Psoas muscle (tissue), 8 donors: Measurements from ENCODE around the gene BICC1. TPM values are rescaled to one million over a fixed set of nuclear protein-coding genes. Genes with fewer than 3 reads are reported as not detected.
A peak's percentile ranks its signal among the peaks of the same experiment; 100 is the strongest.

ENCODE experiments used
- ATAC-seq, 4 donors: fragments of 200-7000 bp; cut with Tn5 transposase; one replicate each; pipeline ENCODE4 v1.9.1; 2020; ENCODE audit warnings: moderate library complexity in 3 of 4, mild to moderate bottlenecking in 2 of 4
- DNase-seq, 2 donors: peaks; one replicate each; pipeline ENCODE4 v3.0.0-alpha.2; 2020
- H3K27ac ChIP-seq: fragments of 200-600 bp; one replicate; pipeline ENCODE4 v1.8.0; 2022
- H3K27me3 ChIP-seq, 3 donors: fragments of 200-600 bp in 1 of 3; one replicate each; pipeline versions ENCODE4 v1.6.1 to v1.8.0; 2013 to 2022; ENCODE audit warnings: low read length in 2 of 3, mild to moderate bottlenecking in 2 of 3, moderate library complexity in 1 of 3; ENCODE audit not compliant: insufficient read depth in 3 of 3
- H3K36me3 ChIP-seq, 2 donors: fragments of 200-600 bp in 1 of 2; one replicate each; pipeline versions ENCODE4 v1.6.1 to v1.8.0; 2013 to 2022; ENCODE audit warnings: low read depth in 1 of 2, mild to moderate bottlenecking in 1 of 2, moderate library complexity in 1 of 2; ENCODE audit not compliant: insufficient read depth in 1 of 2
- H3K4me1 ChIP-seq: fragments of 200-600 bp; one replicate; pipeline ENCODE4 v1.8.0; 2022
- H3K4me3 ChIP-seq: fragments of 200-600 bp; one replicate; pipeline ENCODE4 v1.8.0; 2022; ENCODE audit warnings: mild to moderate bottlenecking
- H3K9me3 ChIP-seq: fragments of 200-600 bp; one replicate; pipeline ENCODE4 v1.8.0; 2022
- WGBS, 3 donors: extraction: QIAGEN DNeasy Blood & Tissue Kit; methylation state at CpG; one replicate each; pipeline versions ENCODE4 v1.1.6 to v1.1.7; 2013; 5-methylcytosine and 5-hydroxymethylcytosine counted together
- intact Hi-C, 2 donors: fragments of 100-400 bp; cut with DNase I; formaldehyde crosslinking; loops; one replicate each; pipeline versions ENCODE4 v1.11.0 to v1.14.2; 2022
- polyA plus RNA-seq, 3 donors: library from polyadenylated mRNA; stranded (reverse); fragments of 200-250 nt; gene quantifications; one replicate each; pipeline ENCODE4 v1.2.3, GENCODE V29; 2013
- total RNA-seq, 4 donors: library from RNA; stranded (reverse); fragmentation: NEBNext Ultra II Directional in 2 of 4; extraction: Animal tissue kit (Norgen Biotek cat#: 25700) in 2 of 4; gene quantifications; one replicate each; pipeline versions ENCODE4 v1.2.1 to v1.2.4, GENCODE V29; 2021 to 2023
- TF ChIP-seq, protein P1 (sequence below): fragments of 200-600 bp; IDR thresholded peaks from one replicate; pipeline ENCODE4 v1.8.0; 2022; ENCODE audit warnings: antibody characterized with exemption
- donor health status: healthy with polysubstance abuse.
- donor health status: DM: no; HTN: no; CAD: no; lungs with moderate emphysema.
- donor health status: Bipolar disorder and iron deficiency.
- donor health status: healthy.
- donor health status: DM: yes; HTN: yes; CAD: no.
- donor health status: DM: no; HTN: no; CAD: no.
- donor health status: DM: no; HTN: no; CAD: no.
- donor health status: DM: yes; HTN: yes; CAD: no.

BICC1 gene
- total and polyA plus RNA-seq, 7 donors: 4.7 to 13.2 (median 6.9) TPM

DNA sequence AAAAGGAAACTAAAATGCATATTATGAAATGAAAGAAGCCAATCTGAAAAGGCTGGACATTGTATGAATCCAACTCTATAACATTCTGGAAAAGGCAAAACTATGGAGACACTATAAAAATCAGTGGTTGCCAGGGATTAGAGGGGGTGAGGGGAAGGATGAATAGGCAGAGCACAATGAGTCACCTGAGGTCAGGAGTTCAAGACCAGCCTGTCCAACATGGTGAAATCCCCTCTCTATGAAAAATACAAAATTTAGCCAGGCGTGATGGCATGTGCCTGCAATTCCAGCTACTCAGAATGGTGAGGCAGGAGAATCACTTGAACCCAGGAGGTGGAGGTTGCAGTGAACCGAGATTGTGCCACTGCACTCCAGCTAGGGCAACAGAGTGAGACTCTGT, 338.9 kb downstream of the BICC1 start:
- no peak for DNase-seq
- H3K27me3 ChIP-seq: no peaks in the 10 kb centered on the region
- TF ChIP-seq, protein P1, sequence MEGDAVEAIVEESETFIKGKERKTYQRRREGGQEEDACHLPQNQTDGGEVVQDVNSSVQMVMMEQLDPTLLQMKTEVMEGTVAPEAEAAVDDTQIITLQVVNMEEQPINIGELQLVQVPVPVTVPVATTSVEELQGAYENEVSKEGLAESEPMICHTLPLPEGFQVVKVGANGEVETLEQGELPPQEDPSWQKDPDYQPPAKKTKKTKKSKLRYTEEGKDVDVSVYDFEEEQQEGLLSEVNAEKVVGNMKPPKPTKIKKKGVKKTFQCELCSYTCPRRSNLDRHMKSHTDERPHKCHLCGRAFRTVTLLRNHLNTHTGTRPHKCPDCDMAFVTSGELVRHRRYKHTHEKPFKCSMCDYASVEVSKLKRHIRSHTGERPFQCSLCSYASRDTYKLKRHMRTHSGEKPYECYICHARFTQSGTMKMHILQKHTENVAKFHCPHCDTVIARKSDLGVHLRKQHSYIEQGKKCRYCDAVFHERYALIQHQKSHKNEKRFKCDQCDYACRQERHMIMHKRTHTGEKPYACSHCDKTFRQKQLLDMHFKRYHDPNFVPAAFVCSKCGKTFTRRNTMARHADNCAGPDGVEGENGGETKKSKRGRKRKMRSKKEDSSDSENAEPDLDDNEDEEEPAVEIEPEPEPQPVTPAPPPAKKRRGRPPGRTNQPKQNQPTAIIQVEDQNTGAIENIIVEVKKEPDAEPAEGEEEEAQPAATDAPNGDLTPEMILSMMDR: no peak
- H3K36me3 ChIP-seq: no peaks in the 10 kb centered on the region
- H3K4me1 ChIP-seq: peaks cover 16% of the 10 kb centered on the region
- no peak overlapping the region for H3K4me3 ChIP-seq
- H3K27ac ChIP-seq: no peak overlapping the region
- H3K9me3 ChIP-seq: no peaks in the 10 kb centered on the region
- intact Hi-C loops: no loop called here
- no peak for ATAC-seq
- WGBS, 3 donors: 93 to 95% (median 95%) methylated on average over 2 of the region's 2 CpGs

DNA sequence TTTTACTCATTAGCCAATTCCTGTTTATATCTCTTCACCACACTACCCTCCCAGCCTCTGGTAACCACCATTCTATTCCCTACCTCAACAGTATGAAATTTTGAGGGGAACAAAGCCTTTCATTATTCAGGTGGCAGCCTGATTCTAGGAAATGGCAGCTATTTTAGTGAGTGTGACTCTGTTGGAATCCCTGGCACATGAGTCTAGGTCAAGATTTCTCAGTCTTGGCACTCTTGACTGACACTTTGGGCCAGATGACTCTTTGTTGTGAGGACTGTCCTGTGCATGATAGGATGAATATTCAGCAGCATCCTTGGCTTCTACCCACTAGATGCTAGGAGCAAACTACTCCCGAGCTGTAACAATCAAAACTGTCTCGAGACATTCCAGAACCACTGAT, 341.0 kb downstream of the BICC1 start:
- H3K27me3 ChIP-seq: no peaks in the 10 kb centered on the region
- no peak overlapping the region for H3K4me3 ChIP-seq
- H3K4me1 ChIP-seq: peaks cover 17% of the 10 kb centered on the region
- 31 to 44% (median 38%) methylated on average over 2 of the region's 2 CpGs for WGBS, 3 donors
- H3K27ac ChIP-seq: peak overlapping the region; percentile 50
- intact Hi-C loops: no loop called here
- DNase-seq (no peak), ATAC-seq (peak; percentile 72 to 88 (median 80))
- H3K9me3 ChIP-seq: peaks cover 7% of the 10 kb centered on the region
- H3K36me3 ChIP-seq: no peaks in the 10 kb centered on the region
- TF ChIP-seq, protein P1: no peak

DNA sequence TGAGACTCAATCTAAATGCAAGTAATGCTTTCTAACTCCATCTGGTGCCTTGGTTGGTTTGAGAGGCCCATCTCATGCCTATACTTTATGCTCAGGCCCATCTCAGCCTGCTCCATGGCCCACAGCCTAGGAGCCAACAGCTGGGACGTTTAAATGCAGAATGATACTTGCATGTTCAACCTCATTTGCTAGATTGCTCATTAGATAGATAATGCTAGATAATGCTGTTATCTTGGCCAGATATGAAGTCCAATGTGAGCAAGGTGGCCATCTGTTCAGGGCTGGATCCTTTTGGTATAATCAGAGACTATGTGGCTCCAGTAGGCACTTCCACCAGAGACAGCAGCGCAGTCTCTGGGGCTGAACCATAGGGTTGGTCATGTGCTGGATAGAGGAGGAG, 342.1 kb downstream of the BICC1 start:
- TF ChIP-seq, protein P1: no peak
- Histone ChIP-seq H3K9me3 (peaks cover 9% of the 10 kb centered on the region), H3K27ac (no peak overlapping the region), H3K4me3 (no peak overlapping the region), H3K27me3 (no peaks in the 10 kb centered on the region), H3K36me3 (no peaks in the 10 kb centered on the region), H3K4me1 (peaks cover 17% of the 10 kb centered on the region)
- no peak for DNase-seq
- intact Hi-C loops: no loop called here
- no peak for ATAC-seq
- WGBS, 3 donors: 55 to 61% (median 57%) methylated on average over 2 of the region's 2 CpGs

DNA sequence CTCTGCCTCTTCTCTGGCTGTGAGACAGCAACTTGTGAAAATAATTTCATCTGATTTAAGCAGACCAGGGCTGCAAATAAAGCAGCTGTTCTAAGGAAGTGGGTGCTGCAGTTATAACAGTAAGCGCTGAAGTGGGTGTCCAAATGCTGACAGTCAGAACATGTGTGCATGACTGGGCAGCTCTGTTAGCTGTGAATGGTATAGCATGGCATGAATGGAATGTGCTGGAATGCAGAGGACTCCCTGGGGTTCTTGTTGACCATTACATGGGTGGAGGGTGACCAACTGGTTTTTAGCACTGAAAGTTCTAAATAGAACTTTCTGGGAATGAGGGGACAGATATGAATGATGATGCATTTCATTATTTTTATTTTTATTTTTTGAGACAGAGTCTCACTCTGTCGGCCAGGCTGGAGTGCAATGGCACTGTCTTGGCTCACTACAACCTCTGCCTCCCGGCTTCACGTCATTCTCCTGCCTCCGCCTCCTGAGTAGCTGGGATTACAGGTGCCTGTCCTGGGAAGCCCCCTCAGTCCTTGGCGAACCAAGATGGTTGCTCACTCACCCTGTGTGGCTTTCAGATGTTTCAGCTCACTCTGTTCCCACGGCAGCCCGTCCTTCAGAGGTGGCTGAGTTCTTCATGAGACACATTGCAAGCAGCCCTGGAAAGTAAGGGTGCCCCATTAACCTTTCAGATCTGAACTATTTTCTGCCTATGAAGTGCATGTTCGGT, 344.0 kb downstream of the BICC1 start:
- Histone ChIP-seq H3K27me3 (no peaks in the 10 kb centered on the region), H3K4me1 (peaks cover 17% of the 10 kb centered on the region), H3K27ac (peak overlapping the region; percentile 70), H3K36me3 (no peaks in the 10 kb centered on the region), H3K4me3 (peak overlapping the region; percentile 31), H3K9me3 (peaks cover 9% of the 10 kb centered on the region)
- peak; percentile 90 to 95 (median 92) for ATAC-seq
- TF ChIP-seq, protein P1: no peak
- intact Hi-C loops: no loop called here
- 23 to 26% (median 24%) methylated on average over 9 of the region's 9 CpGs for WGBS, 3 donors
- peak; percentile 37 to 60 for DNase-seq
